ENCODE results near the gene ATP6V0E2.

DNA sequence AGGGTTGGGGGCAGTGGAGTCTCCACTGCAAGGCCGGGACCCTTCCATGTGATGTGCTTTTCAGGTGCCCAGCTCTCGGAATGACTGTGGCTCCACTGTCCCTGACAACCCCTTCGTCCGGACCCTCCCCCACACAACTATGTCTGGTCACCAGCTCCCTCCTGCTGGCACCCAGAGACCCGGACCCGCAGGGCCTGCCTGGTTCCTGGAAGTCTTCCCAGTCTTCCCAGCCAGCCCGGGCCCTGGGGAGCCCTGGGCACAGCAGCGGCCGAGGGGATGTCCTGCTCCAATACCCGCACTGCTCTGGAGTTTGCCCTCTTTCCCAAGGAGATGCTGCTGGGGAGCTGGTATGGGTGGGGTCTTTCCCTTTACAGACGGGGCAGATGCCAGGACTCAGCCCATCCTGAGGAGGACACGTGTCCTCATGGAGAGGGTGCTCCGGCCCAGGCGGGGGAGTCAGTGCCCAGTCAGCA is 5.5 kb downstream of the ATP6V0E2 start:
- TF ChIP-seq CTCF (IDR thresholded peaks at IDR 0.05; ENCODE audit: low read depth, low read length) = no peak
- TF ChIP-seq, protein P1, sequence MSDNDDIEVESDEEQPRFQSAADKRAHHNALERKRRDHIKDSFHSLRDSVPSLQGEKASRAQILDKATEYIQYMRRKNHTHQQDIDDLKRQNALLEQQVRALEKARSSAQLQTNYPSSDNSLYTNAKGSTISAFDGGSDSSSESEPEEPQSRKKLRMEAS (IDR thresholded peaks at IDR 0.05; ENCODE audit: low read depth, low read length) = no peak
